Measurements from ENCODE around the gene FAM9C.

DNA sequence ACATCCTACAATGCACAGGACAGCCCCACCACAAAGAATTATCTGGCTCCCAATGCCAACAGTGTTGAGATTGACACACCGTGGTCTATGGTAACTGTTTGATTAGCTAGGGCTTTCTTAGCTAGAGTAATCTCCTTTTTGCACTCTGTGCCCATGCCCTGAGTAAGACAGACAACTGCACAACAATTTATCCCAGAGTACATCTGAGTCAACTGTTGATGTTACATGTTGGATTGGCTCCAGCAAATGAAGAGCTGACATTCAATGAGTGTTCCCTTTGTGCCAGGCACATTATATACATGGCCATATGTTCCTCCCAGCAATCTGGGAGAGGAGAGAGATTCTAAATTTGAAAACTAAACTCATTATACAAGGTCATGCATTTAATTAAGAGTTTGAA is 3.9 kb upstream of the FAM9C start:
- no peak for TF ChIP-seq CTCF (IDR thresholded peaks at IDR 0.05; ENCODE audit: insufficient read depth, low read length, poor library complexity, severe bottlenecking)
- no peak for TF ChIP-seq EZH2phosphoT487 (conservative IDR thresholded peaks at IDR 0.05; ENCODE audit: low read length)
